BJ (cell line): ENCODE results near the gene CST4. TPM values are rescaled to one million over a fixed set of nuclear protein-coding genes. Genes with fewer than 3 reads are reported as not detected.
"Not testable (repeated sequence)": the region's sequence is repeated elsewhere in the genome, so short reads cannot be mapped to it uniquely, and the experiment has no call there.

Source experiments
- CTCF ChIA-PET: fragments of 350-600 bp; formaldehyde crosslinking; extraction: SDS; loops from one replicate; lab custom pipeline; 2021; ENCODE audit warnings: antibody characterized with exemption, inconsistent platforms; lab: Yijun Ruan, JAX
- POLR2A ChIA-PET: fragments of 300-600 bp; sonication (Branson Sonifier 250); formaldehyde crosslinking; extraction: SDS; loops from one replicate; lab custom pipeline; 2021; ENCODE audit warnings: antibody characterized with exemption; lab: Charles Lee
- DNase-seq: peaks from one replicate; pipeline ENCODE4 v3.0.0-alpha.2; 2011; ENCODE audit warnings: low read depth
- H3K27me3 ChIP-seq: 2 replicates; pipeline ENCODE4 v1.6.0; 2011; ENCODE audit warnings: low read length; ENCODE audit not compliant: control insufficient read depth, insufficient read depth
- H3K36me3 ChIP-seq: 2 replicates; pipeline ENCODE4 v1.5.1; 2011; ENCODE audit warnings: low read length; ENCODE audit not compliant: control insufficient read depth, insufficient read depth
- H3K4me3 ChIP-seq: 2 replicates; pipeline ENCODE4 v1.5.1; 2011; ENCODE audit warnings: low read depth, mild to moderate bottlenecking, control low read depth, low read length
- CTCF ChIP-seq: IDR thresholded peaks from 2 replicates; pipeline ENCODE4 v1.5.1; 2011; ENCODE audit warnings: low read depth, mild to moderate bottlenecking, control low read depth, inconsistent platforms, low read length, moderate library complexity; ENCODE audit not compliant: insufficient read depth
- polyA plus RNA-seq: library from polyadenylated mRNA; depleted of rRNA; stranded (reverse); fragments of >200 nt; gene quantifications from 2 replicates; pipeline ENCODE4 v1.2.3, GENCODE V29; 2011

Gene CST4
- polyA plus RNA-seq, 1 experiment = not detected

GRCh38 chr20:23721962-23722361, 33.1 kb upstream of the CST4 start:
- Histone ChIP-seq H3K27me3 (no peaks in the 10 kb centered on the region; the same call in 1 of the 2 replicates), H3K36me3 (no peaks in the 10 kb centered on the region), H3K4me3 (no peak overlapping the region)
- DNase-seq = no peak
- no peak for TF ChIP-seq CTCF
- ChIA-PET POLR2A (no interaction called here), CTCF (no interaction called here)

- DNase-seq, CTCF ChIA-PET, H3K36me3 ChIP-seq, H3K4me3 ChIP-seq, H3K27me3 ChIP-seq, POLR2A ChIA-PET: not testable (repeated sequence)
Observed at GRCh38 chr20:23719351-23719750, 30.5 kb upstream of the CST4 start.

GRCh38 chr20:23711778-23712177, 22.9 kb upstream of the CST4 start:
- POLR2A ChIA-PET, H3K27me3 ChIP-seq, DNase-seq, H3K36me3 ChIP-seq, CTCF ChIA-PET, H3K4me3 ChIP-seq: not testable (repeated sequence)

- ChIA-PET POLR2A (no interaction called here), CTCF (no interaction called here)
- no peaks in the 10 kb centered on the region for H3K36me3 ChIP-seq
- H3K4me3 ChIP-seq = no peak overlapping the region
- H3K27me3 ChIP-seq = peaks cover 4% of the 10 kb centered on the region; the same call in 1 of the 2 replicates
- no peak for TF ChIP-seq CTCF
- DNase-seq = no peak
Observed at GRCh38 chr20:23710771-23711170, 21.9 kb upstream of the CST4 start.

GRCh38 chr20:23705895-23706294, 17.1 kb upstream of the CST4 start:
- no peak for DNase-seq
- POLR2A ChIA-PET = no interaction called here
- Histone ChIP-seq H3K36me3 (no peaks in the 10 kb centered on the region), H3K27me3 (0 out of 2 replicates have a peak, but pooled peaks cover 2% of the 10 kb centered on the region), H3K4me3 (no peak overlapping the region)
- CTCF ChIA-PET = interaction anchor here (0.9 to 1.0 kb wide), 2 partner anchors 18 to 37 kb away, joined by 3 read pairs; no protein-coding TSS in a partner anchor
- TF ChIP-seq CTCF = no peak

- POLR2A ChIA-PET = no interaction called here
- peaks cover 2% of the 10 kb centered on the region for H3K27me3 ChIP-seq
- H3K4me3 ChIP-seq = no peak overlapping the region
- DNase-seq = no peak
- H3K36me3 ChIP-seq = no peaks in the 10 kb centered on the region
- CTCF ChIA-PET = interaction anchor here (1.1 to 1.6 kb wide), 2 partner anchors 21 to 34 kb away, joined by 4 read pairs; no protein-coding TSS in a partner anchor
- TF ChIP-seq CTCF = no peak
Observed at GRCh38 chr20:23702021-23702420, 13.2 kb upstream of the CST4 start.
